Stimulated activated CD4-positive, alpha-beta T cell treated with anti-CD3 and anti-CD28 coated beads, Interleukin-1b, Interleukin-23, amount 100 ng/mL, for 48 hours (primary cell): ENCODE measurements around the gene MTARC2.

Experiments used
- DNase-seq: peaks from one replicate; pipeline ENCODE4 v3.0.0-alpha.2; 2020

The MTARC2 gene

DNA sequence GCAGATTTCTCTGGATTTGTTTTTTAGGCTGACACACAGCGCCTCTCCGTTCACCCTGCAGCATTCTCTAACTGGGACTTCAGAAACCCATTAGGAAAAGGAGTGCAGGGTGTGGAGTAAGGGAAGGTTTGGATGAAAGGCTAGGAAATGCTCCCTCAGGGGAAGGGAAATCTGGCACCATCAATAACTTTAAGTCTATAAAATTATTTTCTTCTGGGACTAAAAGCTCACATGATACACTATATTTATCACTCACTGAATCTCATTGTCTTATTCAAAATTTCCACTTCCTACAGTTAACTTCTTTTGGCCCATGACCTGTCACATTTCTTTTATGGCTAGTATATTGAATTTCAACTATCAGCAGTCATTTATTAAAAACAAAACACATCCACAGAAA lies 85.3 kb downstream of the MTARC2 start:
- DNase-seq = no peak
